NCI-H146 (cell line): ENCODE results near the gene ENOPH1.

ENCODE experiments used
- DNase-seq: peaks from one replicate; lab custom pipeline; 2025; lab: John Stamatoyannopoulos, UW

The ENOPH1 gene

DNA sequence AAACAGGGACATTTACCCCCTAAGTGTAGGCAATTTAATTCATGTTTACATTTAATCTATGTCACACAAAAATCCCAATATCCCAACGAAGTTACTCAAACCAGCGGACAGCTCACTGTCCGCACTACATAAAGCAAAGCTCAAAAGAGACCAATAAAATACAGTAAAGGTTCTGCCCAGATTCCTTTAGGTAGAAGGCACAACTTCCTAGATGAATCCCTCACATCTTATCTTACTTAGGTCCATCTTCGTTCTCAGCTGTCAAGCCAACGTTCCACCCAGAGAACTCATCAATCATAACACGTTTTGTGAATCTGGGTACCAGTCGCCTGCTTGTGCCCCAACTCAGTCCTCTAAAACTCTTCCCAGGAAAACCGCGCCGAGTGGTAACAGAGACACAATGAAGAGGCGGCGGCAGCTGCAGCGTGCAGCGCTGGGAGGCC, 1.8 kb upstream of the ENOPH1 start:
- DNase-seq = no peak

GRCh38 chr4:82428969-82429727, 1.2 kb upstream of the ENOPH1 start:
- peak; percentile 91 for DNase-seq

DNA sequence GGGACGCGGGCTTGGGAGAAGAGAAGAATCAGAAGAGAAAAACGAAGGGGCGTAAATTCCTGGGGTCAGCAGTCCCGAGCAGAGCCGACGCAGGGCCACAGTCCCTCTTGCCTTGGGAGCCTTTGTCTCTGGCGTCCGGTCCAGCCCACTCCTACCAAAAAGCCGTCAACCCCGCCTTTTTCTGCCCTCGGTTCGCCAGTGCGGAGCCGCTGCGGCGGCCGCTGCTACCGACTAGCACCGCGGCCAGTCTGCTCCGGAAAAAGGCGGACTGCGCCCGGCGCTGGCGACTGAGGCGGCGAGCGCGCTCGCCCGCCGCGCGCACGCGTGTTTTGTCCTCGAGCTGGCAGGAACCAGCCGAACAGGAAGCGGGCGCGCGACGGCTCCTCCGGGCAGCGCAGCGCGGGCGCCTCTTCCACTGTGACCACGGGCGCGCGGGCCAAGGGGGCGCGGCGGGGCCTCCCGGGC, 630 bp upstream of the ENOPH1 start:
- DNase-seq = no peak

DNA sequence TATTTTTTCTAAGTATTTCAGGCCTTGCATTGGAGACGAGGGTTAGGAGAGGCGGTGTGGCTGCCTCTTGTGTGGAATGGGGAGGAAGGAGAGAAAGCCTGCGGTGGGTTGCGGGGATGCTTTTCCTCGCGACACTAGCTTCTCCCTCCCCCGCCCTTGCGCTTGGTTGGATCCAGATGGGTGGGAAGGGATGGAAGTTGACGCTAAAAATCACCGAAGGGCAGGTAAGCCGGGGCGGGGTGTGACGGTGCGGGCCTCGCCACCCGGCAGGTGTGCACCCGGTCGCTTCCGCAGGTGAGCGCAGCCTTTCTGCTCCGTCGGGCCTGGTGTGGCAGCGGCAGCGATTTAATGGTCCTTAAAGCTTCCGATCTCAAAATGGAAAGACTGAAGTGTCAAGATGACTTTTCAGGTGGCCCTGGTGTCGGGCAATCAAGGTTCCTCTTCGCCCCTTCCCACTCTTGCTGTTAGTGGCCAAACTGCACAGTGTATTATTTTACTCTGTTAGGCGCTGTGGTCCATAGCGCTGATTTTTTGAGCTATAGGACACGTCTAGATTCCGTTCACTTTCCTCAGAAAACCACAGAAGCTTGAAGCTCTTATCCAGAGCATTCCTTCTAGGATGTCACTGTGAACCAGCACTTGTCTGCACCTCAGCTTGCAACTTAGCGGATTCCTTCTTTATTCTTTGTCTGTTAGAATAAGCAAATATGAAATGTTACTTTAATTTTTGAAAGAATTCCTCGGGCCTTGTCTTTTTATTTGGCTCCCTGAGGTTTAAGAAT, 765 bp downstream of the ENOPH1 start:
- peak; percentile 78 for DNase-seq

DNA sequence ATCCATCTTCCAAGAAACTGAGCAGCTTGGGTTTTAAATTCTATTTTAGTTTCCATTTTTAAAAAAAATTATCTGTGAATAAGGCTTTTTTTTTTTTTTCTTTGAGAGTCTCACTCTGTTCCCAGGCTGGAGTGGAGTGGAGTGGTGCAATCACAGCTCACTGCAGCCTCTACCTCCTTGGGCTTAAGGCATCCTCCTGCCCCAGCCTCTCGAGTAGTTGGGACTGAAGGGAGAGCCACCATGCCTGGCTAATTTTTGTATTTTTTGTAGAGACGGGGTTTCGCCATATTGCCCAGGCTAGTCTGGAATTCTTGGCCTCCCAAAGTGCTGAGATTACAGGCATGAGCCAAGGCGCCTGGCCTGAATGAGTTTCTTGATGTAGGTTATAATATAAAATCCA, 1.4 kb downstream of the ENOPH1 start:
- DNase-seq = no peak

GRCh38 chr4:82432596-82432995, 2.2 kb downstream of the ENOPH1 start:
- DNase-seq = no peak

- no peak for DNase-seq
These were observed 3.4 kb downstream of the ENOPH1 start for GRCh38 chr4:82433791-82434190.

DNA sequence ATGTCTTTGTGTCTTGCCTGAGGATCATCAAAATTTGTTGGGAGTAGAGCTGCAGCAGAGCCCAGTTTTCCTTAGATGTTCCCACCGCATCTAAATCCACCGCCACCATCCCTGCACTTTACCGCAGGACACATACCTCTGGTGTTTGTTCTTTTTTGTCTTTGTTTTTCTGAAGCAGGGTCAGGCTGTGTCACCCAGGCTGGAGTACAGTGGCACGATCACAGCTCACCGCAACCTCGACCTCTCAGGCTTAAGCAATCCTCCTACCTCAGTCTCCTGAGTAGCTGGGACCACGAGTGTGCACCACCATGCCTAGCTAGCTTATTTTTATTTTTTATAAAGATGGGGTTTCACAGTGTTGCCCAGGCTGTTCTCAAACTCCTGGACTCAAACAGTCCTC, 4.6 kb downstream of the ENOPH1 start:
- DNase-seq = no peak

DNA sequence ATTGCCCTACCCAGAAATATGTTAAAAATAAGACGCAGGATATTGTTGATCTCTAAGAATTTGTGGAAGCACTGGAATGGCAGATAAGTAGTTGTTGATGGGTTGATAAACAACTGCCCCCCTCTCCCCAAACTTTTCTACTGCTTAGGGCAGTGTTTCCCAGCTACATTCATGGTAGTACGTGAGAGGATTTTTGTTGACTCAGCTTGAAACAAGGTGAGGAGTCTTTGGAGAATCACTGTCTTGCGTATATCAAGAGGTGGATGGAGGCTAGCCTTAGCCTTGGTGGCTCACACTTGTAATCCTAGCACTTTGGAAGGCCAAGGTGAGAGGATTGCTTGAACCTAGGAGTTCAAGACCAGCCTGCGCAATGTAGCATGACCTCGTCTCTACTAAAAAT, 5.7 kb downstream of the ENOPH1 start:
- no peak for DNase-seq

GRCh38 chr4:82436780-82437179, 6.4 kb downstream of the ENOPH1 start:
- DNase-seq = no peak

DNA sequence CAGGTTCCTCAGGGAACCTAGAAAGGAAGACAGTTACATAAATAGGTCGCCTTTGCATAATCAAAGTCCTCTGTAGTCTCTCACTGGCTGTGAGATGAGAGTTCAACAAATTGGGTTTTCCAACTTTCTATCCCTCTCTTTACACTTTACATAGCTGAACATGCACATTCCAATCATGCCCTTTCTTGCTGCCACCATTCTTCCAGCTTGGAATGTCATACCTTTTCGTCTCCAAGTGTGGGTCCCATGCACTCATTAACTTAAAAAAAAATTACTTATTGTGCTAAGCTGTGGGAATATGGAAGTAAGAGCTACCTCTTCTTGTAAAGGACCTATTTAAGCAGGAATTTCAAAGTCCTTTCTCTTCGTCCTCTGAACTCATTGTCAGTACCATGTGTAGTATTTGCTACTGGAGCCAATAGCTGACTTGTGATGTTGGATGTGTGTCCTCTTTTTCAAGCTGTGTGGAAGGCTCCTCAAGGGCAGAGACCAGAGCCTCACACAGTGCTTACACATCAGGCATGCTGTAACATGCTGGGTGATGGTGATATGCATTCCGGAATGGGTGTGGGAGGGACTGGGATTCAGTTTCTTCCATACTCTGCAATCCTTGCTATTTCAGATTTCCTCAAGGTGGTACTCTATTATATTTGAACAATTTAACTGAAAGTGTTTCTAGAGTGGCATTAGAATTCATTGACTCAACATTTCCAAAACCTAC, 7.1 kb downstream of the ENOPH1 start:
- no peak for DNase-seq

GRCh38 chr4:82439088-82439487, 8.7 kb downstream of the ENOPH1 start:
- no peak for DNase-seq

DNA sequence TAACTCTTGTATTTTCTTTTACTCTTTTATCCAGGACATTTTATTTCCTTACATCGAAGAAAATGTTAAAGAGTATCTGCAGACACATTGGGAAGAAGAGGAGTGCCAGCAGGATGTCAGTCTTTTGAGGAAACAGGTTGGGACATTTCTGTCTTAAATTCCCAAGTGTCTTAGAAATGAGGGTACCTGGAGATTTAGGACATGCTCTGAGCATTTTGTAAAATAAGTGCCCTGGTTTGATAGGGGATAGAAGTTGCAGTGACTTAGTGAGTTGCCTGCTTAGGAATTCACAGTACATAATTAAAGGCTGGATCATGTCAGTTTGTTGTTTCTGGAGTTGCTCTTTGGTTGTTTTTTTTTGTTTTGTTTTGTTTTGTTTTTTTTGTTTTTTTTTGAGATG, 17.5 kb downstream of the ENOPH1 start:
- DNase-seq = no peak

DNA sequence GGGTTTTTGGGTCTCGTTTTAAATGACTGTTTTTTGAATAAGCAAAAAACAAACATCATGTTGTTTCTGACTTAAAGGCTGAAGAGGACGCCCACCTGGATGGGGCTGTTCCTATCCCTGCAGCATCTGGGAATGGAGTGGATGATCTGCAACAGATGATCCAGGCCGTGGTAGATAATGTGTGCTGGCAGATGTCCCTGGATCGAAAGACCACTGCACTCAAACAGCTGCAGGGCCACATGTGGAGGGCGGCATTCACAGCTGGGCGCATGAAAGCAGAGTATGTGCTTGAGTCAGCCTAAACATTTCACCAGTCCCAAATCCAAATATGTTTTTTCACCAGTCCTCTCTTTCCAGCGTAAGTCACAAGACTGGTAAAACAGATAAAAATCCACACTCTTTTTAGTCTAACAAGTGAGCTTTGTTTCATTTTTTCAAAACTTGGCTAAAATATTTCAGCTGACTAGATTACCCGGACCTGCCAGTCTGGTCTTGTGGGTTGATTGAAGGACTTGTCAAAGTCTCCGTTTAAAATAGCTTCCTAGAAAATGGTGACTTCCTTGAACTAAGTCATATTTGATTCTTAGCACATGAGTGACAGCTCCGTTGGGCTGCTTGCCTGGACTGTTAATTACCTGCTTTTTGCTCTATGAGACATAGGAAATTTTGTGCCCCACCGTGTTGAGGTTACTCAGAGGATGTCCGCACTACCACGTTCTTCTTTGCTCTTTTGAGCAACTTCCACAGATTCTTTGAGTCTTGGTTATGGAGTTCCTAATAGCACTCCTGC, 20.8 kb downstream of the ENOPH1 start:
- DNase-seq = no peak

DNA sequence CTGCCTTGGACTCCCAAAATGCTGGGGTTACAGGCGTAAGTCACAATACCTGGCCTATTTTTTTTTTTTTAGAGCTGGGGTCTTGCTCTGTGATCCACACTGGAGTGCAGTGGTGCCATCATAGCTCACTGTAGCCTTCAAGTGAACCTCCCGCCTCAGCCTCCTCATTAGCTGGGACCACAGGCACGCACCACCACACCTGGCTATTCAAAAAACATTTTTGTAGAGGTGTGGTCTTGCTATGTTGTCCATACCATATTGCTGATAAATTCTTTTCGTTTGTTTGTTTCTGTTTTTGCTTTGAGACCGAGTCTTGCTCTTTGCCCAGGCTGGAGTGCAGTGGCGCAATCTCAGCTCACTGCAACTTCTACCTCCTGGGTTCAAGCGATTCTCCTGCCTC, 21.6 kb downstream of the ENOPH1 start:
- no peak for DNase-seq

GRCh38 chr4:82457266-82457665, 26.9 kb downstream of the ENOPH1 start:
- DNase-seq = no peak

DNA sequence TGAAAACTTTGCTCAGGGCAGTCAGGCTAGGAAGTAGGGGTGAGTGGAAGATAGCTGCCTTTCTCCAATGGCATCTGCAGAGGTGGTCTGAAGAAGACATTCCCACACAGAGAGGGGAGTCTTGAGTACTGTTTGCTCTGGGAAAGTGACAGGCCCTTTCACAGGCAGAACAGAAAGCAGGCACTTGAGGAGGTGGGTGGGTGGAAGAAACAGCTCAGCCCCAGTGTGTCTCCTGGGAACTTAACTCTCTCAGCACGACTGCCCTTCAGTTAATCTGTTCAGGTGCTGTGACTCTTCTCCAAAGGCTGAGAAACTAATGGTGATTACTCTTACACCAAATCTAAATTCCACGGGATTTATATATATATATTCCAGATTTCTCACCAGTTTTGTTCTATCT, 28.3 kb downstream of the ENOPH1 start:
- DNase-seq = no peak

GRCh38 chr4:82461710-82462109, 31.3 kb downstream of the ENOPH1 start:
- DNase-seq = no peak

- peak; percentile 75 for DNase-seq
These were observed 32.0 kb downstream of the ENOPH1 start for GRCh38 chr4:82462415-82462831.

GRCh38 chr4:82463221-82463620, 32.8 kb downstream of the ENOPH1 start:
- no peak for DNase-seq

- DNase-seq = peak; percentile 67
These were observed 37.1 kb downstream of the ENOPH1 start for GRCh38 chr4:82467471-82467870.
